GM19395 (cell line): ENCODE results near the gene SMCHD1.
"Not testable (repeated sequence)": the region's sequence is repeated elsewhere in the genome, so short reads cannot be mapped to it uniquely, and the experiment has no call there.

Experiments
- ATAC-seq: cut with Tn5 transposase; IDR thresholded peaks from one replicate; pipeline ENCODE4 v1.9.1; 2021; ENCODE audit warnings: mild to moderate bottlenecking, moderate library complexity; ENCODE audit not compliant: unreplicated experiment

The SMCHD1 gene

DNA sequence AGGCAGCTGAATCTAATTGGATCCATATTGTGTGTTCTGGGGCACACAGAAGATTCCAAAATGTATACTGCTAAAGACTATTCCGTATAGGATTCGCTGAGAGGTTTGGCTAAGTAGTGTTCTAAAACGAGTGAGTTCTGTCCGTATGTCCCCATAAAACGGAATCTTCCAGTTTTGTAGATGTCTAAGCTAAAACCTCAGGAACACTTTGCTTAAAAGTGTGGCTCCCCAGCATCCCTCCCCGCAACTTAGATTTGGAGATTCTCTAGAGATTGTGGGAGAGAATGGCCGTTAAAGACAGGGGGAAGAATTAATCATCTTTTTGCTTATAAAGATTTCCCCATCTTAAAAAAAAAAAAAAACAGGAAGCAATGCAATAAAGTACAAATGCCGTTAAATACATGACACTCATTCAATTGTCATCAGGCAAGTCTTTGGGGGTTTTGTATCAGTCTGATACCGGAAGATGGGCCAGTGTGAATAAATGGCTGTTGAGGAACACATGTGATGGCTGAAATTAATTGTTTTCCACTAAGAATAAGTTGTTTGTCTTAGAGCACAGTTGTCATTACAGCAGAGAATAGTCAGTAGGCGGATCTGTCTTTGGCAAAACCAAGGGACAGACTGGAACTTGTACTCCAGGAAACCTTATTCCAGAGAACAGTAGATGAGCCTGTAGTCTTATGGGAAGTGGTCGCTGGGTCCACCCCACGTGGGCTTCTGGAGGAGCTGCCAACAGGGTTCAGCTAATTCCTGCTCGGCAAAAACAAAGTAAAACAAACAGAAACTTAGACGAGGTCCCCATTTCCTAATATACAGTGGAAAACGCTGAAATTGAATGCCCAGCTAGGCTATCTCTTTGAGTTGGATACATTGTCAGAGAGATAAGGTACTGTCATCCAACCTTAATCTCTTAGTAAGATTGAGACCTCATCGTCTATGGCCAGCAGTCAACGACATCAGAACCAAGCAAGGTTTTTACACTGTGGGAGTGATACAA is 193.0 kb downstream of the SMCHD1 start:
- ATAC-seq: no peak

DNA sequence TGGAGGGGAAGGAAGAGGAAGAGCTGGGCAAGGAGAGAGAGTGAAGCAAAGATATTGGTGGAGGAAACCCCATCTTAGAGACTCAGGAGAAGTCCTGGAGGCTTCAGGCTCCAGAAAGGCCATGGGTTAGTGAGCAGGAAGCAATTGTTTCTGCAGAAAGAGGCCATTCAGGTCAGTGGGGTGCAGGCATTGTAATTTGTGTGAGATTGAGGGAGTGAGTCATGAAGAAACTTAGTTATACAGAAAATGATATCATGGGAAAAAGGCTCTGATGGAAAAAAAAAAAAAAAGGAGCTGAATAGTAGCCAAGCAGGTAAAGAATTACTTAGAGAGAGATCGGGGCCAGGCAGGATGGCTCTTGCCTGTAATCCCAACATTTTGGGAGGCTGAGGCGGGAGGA is 195.3 kb downstream of the SMCHD1 start:
- no peak for ATAC-seq

- no peak for ATAC-seq
Measured at GRCh38 chr18:2851771-2852170, 196.2 kb downstream of the SMCHD1 start.

DNA sequence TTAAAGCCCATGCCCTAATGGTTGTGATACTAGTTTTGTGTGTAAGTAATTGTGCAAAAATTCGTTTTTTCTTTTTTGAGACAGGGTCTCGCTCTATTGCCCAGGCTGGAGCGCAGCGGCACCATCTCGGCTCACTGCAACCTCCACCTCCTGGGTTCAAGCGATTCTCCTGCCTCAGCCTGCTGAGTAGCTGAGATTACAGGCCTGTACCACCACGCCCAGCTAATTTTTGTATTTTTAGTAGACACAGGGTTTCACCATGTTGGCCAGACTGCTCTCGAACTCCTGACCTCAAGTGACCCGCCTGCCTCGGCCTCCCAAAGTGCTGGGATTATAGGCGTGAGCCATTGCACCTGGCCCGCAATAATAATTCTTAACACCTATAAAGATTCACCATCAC is 196.9 kb downstream of the SMCHD1 start:
- ATAC-seq: not testable (repeated sequence)

- ATAC-seq: no peak
Measured at GRCh38 chr18:2853173-2853925, 197.8 kb downstream of the SMCHD1 start.

DNA sequence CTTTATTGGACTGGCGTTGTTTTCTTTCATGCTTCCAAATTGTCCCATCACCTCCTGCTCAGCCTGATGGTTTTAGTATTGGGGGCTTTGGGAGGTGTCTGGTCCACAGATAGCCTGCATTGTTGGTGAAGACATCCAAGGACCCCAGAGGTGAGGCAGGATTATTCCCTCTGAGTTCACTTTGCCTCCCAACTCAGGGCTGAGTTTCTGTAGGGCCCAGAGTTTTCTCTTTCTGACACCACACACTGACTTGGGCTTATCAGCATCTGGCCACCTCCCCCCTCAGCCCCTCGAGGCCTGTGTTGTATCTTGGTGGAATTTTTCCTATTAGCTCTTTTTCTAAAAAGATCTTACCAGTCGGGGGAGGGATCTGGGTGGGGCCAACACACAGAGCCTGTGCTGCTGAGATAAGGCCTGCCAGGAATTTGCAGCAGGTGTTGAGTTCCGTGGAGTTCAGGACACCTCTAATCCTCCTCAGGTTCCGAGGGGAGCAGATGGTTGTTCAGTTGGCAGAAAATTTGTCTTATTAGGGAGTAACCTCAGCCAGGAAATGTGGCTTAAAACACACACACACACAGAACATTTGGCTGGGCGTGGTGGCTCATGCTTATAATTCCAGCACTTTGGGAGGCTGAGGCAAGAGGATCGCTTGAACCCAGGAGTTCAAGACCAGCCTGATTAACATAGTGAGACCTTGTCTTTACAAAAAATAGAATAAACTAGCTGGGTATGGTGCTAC is 198.6 kb downstream of the SMCHD1 start:
- ATAC-seq: no peak
